Bronchial epithelial cell (primary cell): ENCODE results near the gene NCMAP. TPM values are rescaled to one million over a fixed set of nuclear protein-coding genes. Genes with fewer than 3 reads are reported as not detected.
A peak's percentile ranks its signal among the peaks of the same experiment; 100 is the strongest.

ENCODE experiments used
- DNase-seq: peaks from one replicate; pipeline ENCODE4 v3.0.0-alpha.2; 2010; ENCODE audit warnings: low read depth
- FAIRE-seq: peaks from 2 replicates; lab custom pipeline; 2011; peaks lifted over from hg19 to GRCh38; lab: Jason Lieb, UNC
- H3K27me3 ChIP-seq: 2 replicates; pipeline ENCODE4 v1.5.1; 2011; ENCODE audit warnings: low read length; ENCODE audit not compliant: control insufficient read depth, insufficient read depth
- H3K36me3 ChIP-seq: 2 replicates; pipeline ENCODE4 v1.5.1; 2011; ENCODE audit warnings: low read length; ENCODE audit not compliant: control insufficient read depth, insufficient read depth
- H3K4me3 ChIP-seq: 2 replicates; pipeline ENCODE4 v1.5.1; 2011; ENCODE audit warnings: mild to moderate bottlenecking, low read depth, low read length, control low read depth
- CTCF ChIP-seq: IDR thresholded peaks from 2 replicates; pipeline ENCODE4 v1.5.1; 2011; ENCODE audit warnings: mild to moderate bottlenecking, moderate library complexity, low read length, control low read depth, inconsistent platforms; ENCODE audit not compliant: insufficient read depth, severe bottlenecking
- total RNA-seq: library from RNA; depleted of rRNA; stranded (reverse); fragments of >200 nt; gene quantifications from 2 replicates; pipeline ENCODE4 v1.2.1, GENCODE V29; 2014

The NCMAP gene
- total RNA-seq, 1 donor from 2014 or later = not detected

- FAIRE-seq (no peak), DNase-seq (no peak)
- no peak for TF ChIP-seq CTCF
These were observed 15.6 kb upstream of the NCMAP start for GRCh38 chr1:24540051-24540905.

GRCh38 chr1:24540906-24541710 is 14.8 kb upstream of the NCMAP start:
- no peak for FAIRE-seq

More at GRCh38 chr1:24540051-24540905, 15.6 kb upstream of the NCMAP start:
- H3K27me3 ChIP-seq = no peaks in the 10 kb centered on the region
- H3K36me3 ChIP-seq = no peaks in the 10 kb centered on the region
- no peak overlapping the region for H3K4me3 ChIP-seq

GRCh38 chr1:24541711-24542346 is 14.1 kb upstream of the NCMAP start:
- TF ChIP-seq CTCF = peak; percentile 62
- Histone ChIP-seq H3K27me3 (no peaks in the 10 kb centered on the region), H3K36me3 (no peaks in the 10 kb centered on the region), H3K4me3 (no peak overlapping the region)
- DNase-seq (no peak), FAIRE-seq (no peak)

More at GRCh38 chr1:24540906-24541710, 14.8 kb upstream of the NCMAP start:
- Histone ChIP-seq H3K36me3 (no peaks in the 10 kb centered on the region), H3K27me3 (no peaks in the 10 kb centered on the region), H3K4me3 (no peak overlapping the region)
- TF ChIP-seq CTCF = no peak
- peak; percentile 79 for DNase-seq

DNA sequence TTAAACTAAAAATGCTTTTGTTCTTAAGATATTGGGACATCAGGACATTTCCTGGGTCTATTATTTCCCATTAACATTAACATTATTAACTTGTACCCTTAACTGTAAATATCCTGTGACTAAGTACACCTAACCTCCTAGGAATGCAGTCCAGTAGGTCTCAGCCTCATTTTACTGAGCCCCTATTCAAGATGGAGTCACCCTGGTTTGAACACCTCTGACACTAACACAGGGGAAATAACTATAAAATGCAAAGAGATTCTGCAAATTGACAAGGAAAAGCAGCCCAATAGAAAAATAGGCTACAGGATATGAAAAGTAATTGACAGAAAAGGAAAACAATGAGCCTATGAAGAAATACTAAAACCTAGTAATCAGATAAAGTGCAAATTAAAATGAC is 11.6 kb upstream of the NCMAP start:
- Histone ChIP-seq H3K4me3 (no peak overlapping the region), H3K36me3 (no peaks in the 10 kb centered on the region), H3K27me3 (no peaks in the 10 kb centered on the region)
- no peak for TF ChIP-seq CTCF
- FAIRE-seq (no peak), DNase-seq (peak; percentile 86)

GRCh38 chr1:24545662-24546061 is 10.2 kb upstream of the NCMAP start:
- TF ChIP-seq CTCF = no peak
- FAIRE-seq (no peak), DNase-seq (no peak)
- H3K27me3 ChIP-seq = no peaks in the 10 kb centered on the region
- H3K36me3 ChIP-seq = no peaks in the 10 kb centered on the region
- H3K4me3 ChIP-seq = no peak overlapping the region
